CD14-positive monocyte (primary cell): ENCODE results near the gene CCDC102B. TPM values are rescaled to one million over a fixed set of nuclear protein-coding genes. Genes with fewer than 3 reads are reported as not detected.

Experiments
- DNase-seq, 3 donors: peaks; one replicate each; pipeline ENCODE4 v3.0.0-alpha.2; 2011 to 2022
- H2AFZ ChIP-seq: 2 replicates; pipeline ENCODE4 v1.6.0; 2012; ENCODE audit warnings: mild to moderate bottlenecking, low read depth, low read length, inconsistent platforms; ENCODE audit not compliant: insufficient read depth, poor library complexity, severe bottlenecking
- H3K27ac ChIP-seq, 2 donors: 1 replicate in 1 of 2; 2 replicates in 1 of 2; pipeline ENCODE4 v1.5.1; 2012 to 2013; ENCODE audit warnings: low read length in 2 of 2, control low read depth in 1 of 2, inconsistent platforms in 1 of 2, low read depth in 1 of 2, mild to moderate bottlenecking in 1 of 2
- H3K27me3 ChIP-seq, 2 donors: one replicate each; pipeline versions ENCODE4 v1.6.0 to v1.6.1; 2011 to 2013; ENCODE audit warnings: low read length in 2 of 2; ENCODE audit not compliant: control insufficient read depth in 2 of 2, insufficient read depth in 2 of 2
- H3K36me3 ChIP-seq, 2 donors: replicated peaks in 1 of 2; 1 replicate in 1 of 2; 2 replicates in 1 of 2; pipeline versions ENCODE4 v1.5.1 to v1.6.1; 2012 to 2013; ENCODE audit warnings: low read length in 2 of 2, control low read depth in 1 of 2, inconsistent platforms in 1 of 2, mild to moderate bottlenecking in 1 of 2; ENCODE audit not compliant: insufficient read depth in 2 of 2, control insufficient read depth in 1 of 2
- H3K4me1 ChIP-seq, 2 donors: 1 replicate in 1 of 2; 2 replicates in 1 of 2; pipeline versions ENCODE4 v1.5.1 to v1.6.1; 2012 to 2013; ENCODE audit warnings: low read length in 2 of 2, control low read depth in 1 of 2, inconsistent platforms in 1 of 2, mild to moderate bottlenecking in 1 of 2, moderate library complexity in 1 of 2; ENCODE audit not compliant: insufficient read depth in 2 of 2, control insufficient read depth in 1 of 2
- H3K4me2 ChIP-seq: replicated peaks from 2 replicates; pipeline ENCODE3; 2012; ENCODE audit warnings: low read length, moderate library complexity, mild to moderate bottlenecking; ENCODE audit not compliant: poor library complexity, severe bottlenecking; ENCODE audit errors: extremely low read depth
- H3K4me3 ChIP-seq, 3 experiments: fragments of 200-600 bp in 1 of 3; sonication (generic) in 1 of 3; replicated peaks in 1 of 3; 1 replicate in 2 of 3; 2 replicates in 1 of 3; pipeline ENCODE4 v1.5.1; 2011 to 2013; ENCODE audit warnings: low read length in 3 of 3, mild to moderate bottlenecking in 3 of 3, control low read depth in 2 of 3, low read depth in 2 of 3, inconsistent platforms in 1 of 3, moderate library complexity in 1 of 3
- H3K79me2 ChIP-seq: 2 replicates; pipeline ENCODE4 v1.6.0; 2012; ENCODE audit warnings: mild to moderate bottlenecking, control low read depth, inconsistent platforms, low read length, moderate library complexity; ENCODE audit not compliant: insufficient read depth
- H3K9ac ChIP-seq: 2 replicates; pipeline ENCODE4 v1.6.0; 2017; ENCODE audit warnings: low read length, mild to moderate bottlenecking; ENCODE audit not compliant: insufficient read depth, poor library complexity, severe bottlenecking
- H3K9me3 ChIP-seq, 2 donors: replicated peaks in 1 of 2; 1 replicate in 1 of 2; 2 replicates in 1 of 2; pipeline versions ENCODE4 v1.5.1 to v1.6.1; 2012 to 2013; ENCODE audit warnings: low read length in 2 of 2, control low read depth in 1 of 2; ENCODE audit not compliant: control insufficient read depth in 1 of 2, insufficient read depth in 1 of 2
- H4K20me1 ChIP-seq: 2 replicates; pipeline ENCODE4 v1.6.0; 2012; ENCODE audit warnings: mild to moderate bottlenecking, low read length, control low read depth, moderate library complexity; ENCODE audit not compliant: insufficient read depth
- H3K27ac Mint-ChIP-seq, 7 donors: one replicate each; pipeline ENCODE4 v1.8.0; 2020; ENCODE audit warnings: mild to moderate bottlenecking in 7 of 7, mixed read lengths in 7 of 7, moderate library complexity in 6 of 7, inconsistent platforms in 2 of 7
- H3K27me3 Mint-ChIP-seq, 3 donors: one replicate each; pipeline ENCODE4 v1.8.0; 2021 to 2022; ENCODE audit warnings: low read depth in 3 of 3, mild to moderate bottlenecking in 3 of 3, mixed read lengths in 3 of 3, moderate library complexity in 3 of 3, inconsistent platforms in 1 of 3
- H3K36me3 Mint-ChIP-seq, 2 donors: one replicate each; pipeline ENCODE4 v1.8.0; 2020; ENCODE audit warnings: mixed read lengths in 2 of 2, inconsistent platforms in 1 of 2, mild to moderate bottlenecking in 1 of 2
- H3K4me1 Mint-ChIP-seq: one replicate; pipeline ENCODE4 v1.8.0; 2020; ENCODE audit warnings: mild to moderate bottlenecking, mixed read lengths
- H3K4me3 Mint-ChIP-seq, 2 donors: one replicate each; pipeline ENCODE4 v1.8.0; 2020; ENCODE audit warnings: mild to moderate bottlenecking in 2 of 2, mixed read lengths in 2 of 2, moderate library complexity in 1 of 2
- H3K9me3 Mint-ChIP-seq, 7 donors: one replicate each; pipeline ENCODE4 v1.8.0; 2020 to 2022; ENCODE audit warnings: mixed read lengths in 7 of 7, mild to moderate bottlenecking in 6 of 7, moderate library complexity in 6 of 7, inconsistent platforms in 2 of 7
- CTCF ChIP-seq: fragments of 200-600 bp; IDR thresholded peaks from one replicate; pipeline ENCODE4 v1.8.0; 2022; ENCODE audit warnings: antibody characterized with exemption, mild to moderate bottlenecking
- WGBS: methylation state at CpG from one replicate; pipeline ENCODE4 v1.1.5; 2013; ENCODE audit warnings: missing lambda C conversion rate; ENCODE audit not compliant: insufficient coverage; 5-methylcytosine and 5-hydroxymethylcytosine counted together
- intact Hi-C, 2 donors: fragments of 100-400 bp; cut with micrococcal nuclease; formaldehyde crosslinking; loops; one replicate each; pipeline versions ENCODE4 v1.15.0 to v1.15.1; 2023
- polyA plus RNA-seq, 3 donors: library from polyadenylated mRNA; depleted of rRNA in 1 of 3; unstranded in 2 of 3; stranded (reverse) in 1 of 3; fragments of 300-500 nt in 2 of 3; fragments of >200 nt in 1 of 3; fragmentation: Illumina TruSeq in 2 of 3; gene quantifications; 1 replicate in 2 of 3; 2 replicates in 1 of 3; pipeline ENCODE4 v1.2.3, GENCODE V29; 2012 to 2021

CCDC102B gene
- polyA plus RNA-seq, 3 donors, result 0.34 to 1.4 TPM; not detected in 1

DNA sequence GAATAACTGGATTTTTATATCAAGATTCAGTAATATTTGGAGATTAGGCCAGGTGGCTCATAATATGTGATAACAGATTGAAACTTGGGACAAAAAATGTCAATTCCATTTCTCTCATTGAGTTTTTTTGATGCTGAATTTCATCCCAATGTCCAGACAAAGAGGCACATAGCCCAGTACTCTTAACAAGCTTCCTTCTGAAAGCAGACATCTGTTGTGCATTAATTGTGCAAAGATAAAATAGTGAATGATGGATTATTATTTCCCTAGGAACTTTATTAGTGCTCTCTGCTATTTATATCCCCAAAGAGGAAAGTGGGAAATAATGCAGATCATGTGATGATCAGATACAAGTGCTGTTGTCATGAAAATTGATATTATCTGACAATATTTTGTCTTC, 234.1 kb downstream of the CCDC102B start:
- Mint-ChIP-seq H3K27ac (no peak overlapping the region), H3K9me3 (peaks cover 0 to 2% (median 0%) of the 10 kb centered on the region in 7 donors), H3K36me3 (no peaks in the 10 kb centered on the region), H3K4me1 (no peaks in the 10 kb centered on the region), H3K27me3 (no peaks in the 10 kb centered on the region), H3K4me3 (no peak overlapping the region)
- H4K20me1 ChIP-seq, result no peaks in the 10 kb centered on the region
- H3K9me3 ChIP-seq, result no peaks in the 10 kb centered on the region
- no peak overlapping the region for H3K27ac ChIP-seq
- H3K4me1 ChIP-seq, result no peaks in the 10 kb centered on the region
- no peaks in the 10 kb centered on the region for H3K27me3 ChIP-seq
- no peaks in the 10 kb centered on the region for H3K36me3 ChIP-seq
- intact Hi-C loops, result no loop called here
- no peak overlapping the region for H2AFZ ChIP-seq
- H3K9ac ChIP-seq, result no peak overlapping the region
- no peak for TF ChIP-seq CTCF
- DNase-seq, result no peak
- H3K4me3 ChIP-seq, result no peak overlapping the region
- H3K4me2 ChIP-seq, result no peak overlapping the region
- H3K79me2 ChIP-seq, result no peaks in the 10 kb centered on the region

DNA sequence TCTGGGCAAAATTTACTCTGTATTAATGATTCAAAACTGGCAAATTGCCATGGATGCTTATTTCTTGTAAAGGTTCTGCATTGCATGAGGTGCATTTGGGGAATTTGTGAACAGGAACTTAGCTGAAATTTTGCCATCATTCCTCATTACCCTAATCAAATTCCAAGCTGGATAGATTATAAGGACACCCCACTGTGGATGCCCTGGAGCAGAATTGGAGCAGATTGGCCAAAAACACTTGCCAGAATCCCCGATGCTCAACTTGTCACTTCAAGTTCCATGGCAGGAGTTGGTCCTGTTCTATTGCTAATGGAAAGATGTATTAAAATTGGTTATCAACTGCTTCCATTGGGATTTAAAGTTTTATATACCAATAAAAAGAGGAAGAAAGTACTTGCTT, 237.9 kb downstream of the CCDC102B start:
- Histone ChIP-seq H2AFZ (no peak overlapping the region), H3K9ac (no peak overlapping the region), H3K4me1 (no peaks in the 10 kb centered on the region), H3K36me3 (no peaks in the 10 kb centered on the region), H3K27ac (no peak overlapping the region), H3K79me2 (no peaks in the 10 kb centered on the region), H3K9me3 (no peaks in the 10 kb centered on the region), H4K20me1 (no peaks in the 10 kb centered on the region), H3K4me3 (no peak overlapping the region), H3K27me3 (no peaks in the 10 kb centered on the region), H3K4me2 (no peak overlapping the region)
- Mint-ChIP-seq H3K36me3 (no peaks in the 10 kb centered on the region), H3K4me3 (no peak overlapping the region), H3K9me3 (peaks cover 0 to 2% (median 0%) of the 10 kb centered on the region in 7 donors), H3K27me3 (no peaks in the 10 kb centered on the region), H3K4me1 (no peaks in the 10 kb centered on the region), H3K27ac (no peak overlapping the region)
- no peak for DNase-seq
- intact Hi-C loops, result no loop called here
- WGBS, result 88% methylated on average over 1 of the region's 1 CpG
- no peak for TF ChIP-seq CTCF
